GM20431 (cell line): ENCODE results near the gene NMT2.

Experiments
- in situ Hi-C: fragments of 300-500 bp; cut with MseI, MboI; formaldehyde crosslinking; loops from one replicate; pipeline ENCODE4 v1.15.0; 2020; ENCODE audit warnings: low sequenced_read_pairs; ENCODE audit not compliant: unreplicated experiment

Gene NMT2

DNA sequence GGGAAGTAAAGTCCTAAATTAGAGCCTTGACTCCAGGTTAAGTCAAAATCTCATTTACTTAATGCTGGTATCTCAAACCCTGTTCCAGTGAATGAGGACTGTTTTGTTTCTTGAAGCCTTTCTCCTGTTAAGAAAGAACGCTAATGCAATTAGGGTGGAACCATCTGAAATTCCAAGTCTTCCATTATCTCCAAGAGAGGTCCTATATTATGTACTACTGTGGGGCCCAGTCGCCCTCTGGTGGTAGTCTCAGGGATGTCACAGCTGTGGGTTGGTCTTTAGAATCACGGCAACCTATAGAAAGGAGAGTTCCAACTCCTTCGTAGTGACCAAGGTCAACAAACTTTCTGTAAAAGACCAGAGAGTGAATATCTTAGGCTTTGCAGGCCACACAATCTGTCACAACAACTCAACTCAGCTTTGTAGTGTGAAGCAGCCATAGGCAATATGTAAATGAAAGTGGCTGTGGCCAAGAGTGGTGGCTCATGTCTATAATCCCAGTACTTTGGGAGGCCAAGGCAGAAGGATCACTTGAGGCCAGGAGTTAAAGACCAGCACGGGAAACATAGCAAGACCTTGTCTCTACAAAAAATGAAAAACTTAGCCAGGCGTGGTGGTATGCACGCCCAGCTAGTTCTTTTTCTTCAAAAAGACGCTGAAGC is 62.0 kb downstream of the NMT2 start:
- in situ Hi-C loops: no loop called here

DNA sequence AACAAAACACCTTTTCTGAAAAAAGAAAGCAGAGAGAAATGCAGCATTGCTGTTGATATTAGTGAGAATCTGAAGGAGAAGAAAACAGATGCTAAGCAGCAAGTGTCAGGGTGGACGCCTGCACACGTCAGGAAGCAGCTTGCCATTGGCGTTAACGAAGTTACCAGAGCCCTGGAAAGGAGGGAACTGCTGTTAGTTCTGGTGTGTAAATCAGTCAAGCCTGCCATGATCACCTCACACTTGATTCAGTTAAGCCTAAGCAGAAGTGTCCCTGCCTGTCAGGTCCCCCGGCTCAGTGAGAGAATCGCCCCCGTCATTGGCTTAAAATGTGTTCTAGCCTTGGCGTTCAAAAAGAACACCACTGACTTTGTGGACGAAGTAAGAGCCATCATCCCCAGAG is 65.0 kb downstream of the NMT2 start:
- in situ Hi-C loops: no loop called here

DNA sequence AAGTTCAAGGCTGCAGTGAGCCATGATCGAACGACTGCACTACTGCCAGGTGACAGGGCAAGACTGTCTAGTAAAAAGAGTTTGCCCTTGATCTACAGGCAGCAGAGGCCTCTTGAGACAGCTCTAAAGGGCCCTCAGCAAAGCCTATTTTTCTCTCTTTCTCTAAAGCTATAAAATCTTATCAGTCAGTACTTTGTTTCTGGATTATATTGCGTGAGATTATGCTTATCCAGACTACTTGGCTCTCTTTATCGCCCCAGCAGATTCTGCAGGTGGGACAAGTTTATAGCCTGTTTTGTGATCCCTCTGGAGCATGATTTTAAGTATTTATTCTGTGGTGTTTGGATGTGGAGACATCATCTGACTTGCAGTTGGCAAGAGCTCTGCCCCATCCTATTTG is 68.6 kb downstream of the NMT2 start:
- in situ Hi-C loops: no loop called here

DNA sequence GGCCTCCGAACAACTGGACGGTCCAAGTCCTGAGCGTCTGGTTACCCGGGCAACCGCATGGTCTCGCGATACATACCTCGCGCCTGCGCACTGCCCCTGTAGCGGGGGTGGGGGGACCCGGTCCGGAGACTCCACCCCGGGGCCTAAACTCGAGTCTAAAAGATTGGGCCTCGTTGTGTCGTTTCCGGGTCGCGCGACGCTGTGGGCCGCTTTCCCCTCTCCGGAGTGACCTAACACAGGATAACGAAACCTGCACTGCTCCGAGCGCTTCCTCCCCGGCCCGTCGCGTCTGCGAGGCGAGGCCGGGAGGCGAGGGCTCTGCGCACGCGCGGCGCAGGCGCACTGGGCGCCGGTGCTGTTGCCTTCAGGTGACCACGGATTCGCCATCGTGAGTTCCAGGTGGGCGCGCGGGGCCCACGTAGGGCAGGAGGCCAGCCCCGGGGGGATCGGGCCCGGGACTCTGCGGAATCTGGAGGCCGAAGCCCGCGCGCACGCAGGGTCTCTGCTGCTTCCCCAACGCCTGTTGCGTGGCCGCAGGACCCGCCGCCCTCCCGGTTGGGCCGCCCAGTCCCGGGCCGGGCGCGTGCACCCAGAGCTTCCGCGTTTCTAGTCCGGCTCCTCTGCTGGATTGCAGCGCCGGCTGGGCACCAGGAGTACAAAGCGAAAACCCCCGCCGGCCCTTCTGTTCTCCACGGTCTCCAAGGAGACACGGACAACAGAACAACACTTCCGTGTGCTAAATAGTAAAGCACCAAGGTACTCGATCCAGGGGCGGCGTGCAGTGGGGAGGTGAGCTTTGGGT is 71.3 kb downstream of the NMT2 start, which contains the start of gene RPP38:
RPP38 (plus strand) TSS at position 345 of the 802 bp plus-strand sequence. CDS start 5,960 bp downstream, outside the sequence.
- in situ Hi-C loops: no loop called here

DNA sequence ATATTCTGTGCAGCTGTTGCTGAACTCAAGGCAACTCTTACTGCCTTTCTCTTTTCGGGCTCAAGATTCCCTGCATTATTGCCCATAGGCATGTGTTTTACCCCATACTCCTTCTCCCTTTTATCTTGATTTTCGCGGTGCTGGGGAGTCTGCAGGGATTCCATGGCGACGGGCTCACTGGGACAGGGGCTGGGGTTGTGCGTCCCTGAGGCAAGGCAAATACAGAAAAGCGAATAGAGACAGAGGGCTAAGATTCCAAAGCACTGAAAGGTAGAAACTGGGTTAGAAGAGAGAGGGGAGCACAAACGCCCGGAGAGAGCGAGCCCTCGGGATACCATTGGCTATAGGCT is 71.9 kb downstream of the NMT2 start:
- in situ Hi-C loops: no loop called here

DNA sequence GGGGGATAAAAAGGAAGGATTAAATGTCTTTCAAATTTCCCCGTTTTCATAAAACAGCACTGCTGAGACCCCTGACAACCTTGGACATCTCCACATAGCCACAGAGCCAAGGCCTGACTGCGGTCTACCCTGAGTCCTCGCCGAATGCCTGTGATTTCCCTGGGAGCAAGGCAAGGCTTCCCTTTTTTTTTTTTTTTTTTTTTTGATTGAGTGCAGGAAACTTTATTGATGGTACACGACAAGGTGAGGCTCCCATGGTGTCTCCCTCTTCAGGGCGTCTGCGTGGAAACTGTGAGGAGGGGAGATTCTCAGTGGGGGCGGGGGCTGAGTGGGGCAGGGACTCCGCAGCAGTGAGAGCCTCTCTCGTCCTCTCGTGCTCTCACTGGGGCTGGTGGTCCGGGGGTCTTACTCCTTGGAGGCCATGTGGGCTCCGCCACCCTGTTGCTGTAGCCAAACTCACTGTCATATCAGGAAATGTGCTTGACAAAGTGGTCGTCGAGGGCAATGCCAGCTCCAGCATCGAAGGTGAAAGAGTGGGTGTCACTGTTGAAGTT is 75.6 kb downstream of the NMT2 start:
- in situ Hi-C loops: no loop called here

GRCh38 chr10:15091418-15091817 is 77.1 kb downstream of the NMT2 start:
- in situ Hi-C loops: no loop called here

GRCh38 chr10:15088428-15089261 is 79.8 kb downstream of the NMT2 start, which contains the start of gene ACBD7:
ACBD7 (minus strand) TSS chr10:15088776; CDS start chr10:15088728, 48 bp downstream.
- in situ Hi-C loops: no loop called here

DNA sequence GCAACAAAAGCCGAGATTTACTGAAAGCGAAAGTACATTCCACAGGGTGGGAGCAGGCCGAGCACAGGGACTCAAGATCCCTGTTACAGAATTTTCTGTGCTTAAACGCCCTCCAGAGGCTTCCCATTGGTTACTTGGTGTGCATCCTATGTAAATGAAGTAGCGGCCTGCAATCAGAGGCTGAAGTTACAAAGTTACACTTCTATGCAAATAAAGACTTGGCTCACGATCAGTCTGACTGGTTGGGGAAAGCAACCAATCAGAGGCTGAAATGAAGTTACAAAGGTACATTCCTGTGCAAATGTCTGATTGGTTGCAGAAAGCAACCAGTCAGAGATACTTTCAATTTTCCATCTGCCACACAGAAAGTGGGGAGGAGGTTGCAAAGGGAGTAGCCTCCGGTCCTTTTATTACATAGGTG is 84.0 kb downstream of the NMT2 start:
- in situ Hi-C loops: no loop called here

DNA sequence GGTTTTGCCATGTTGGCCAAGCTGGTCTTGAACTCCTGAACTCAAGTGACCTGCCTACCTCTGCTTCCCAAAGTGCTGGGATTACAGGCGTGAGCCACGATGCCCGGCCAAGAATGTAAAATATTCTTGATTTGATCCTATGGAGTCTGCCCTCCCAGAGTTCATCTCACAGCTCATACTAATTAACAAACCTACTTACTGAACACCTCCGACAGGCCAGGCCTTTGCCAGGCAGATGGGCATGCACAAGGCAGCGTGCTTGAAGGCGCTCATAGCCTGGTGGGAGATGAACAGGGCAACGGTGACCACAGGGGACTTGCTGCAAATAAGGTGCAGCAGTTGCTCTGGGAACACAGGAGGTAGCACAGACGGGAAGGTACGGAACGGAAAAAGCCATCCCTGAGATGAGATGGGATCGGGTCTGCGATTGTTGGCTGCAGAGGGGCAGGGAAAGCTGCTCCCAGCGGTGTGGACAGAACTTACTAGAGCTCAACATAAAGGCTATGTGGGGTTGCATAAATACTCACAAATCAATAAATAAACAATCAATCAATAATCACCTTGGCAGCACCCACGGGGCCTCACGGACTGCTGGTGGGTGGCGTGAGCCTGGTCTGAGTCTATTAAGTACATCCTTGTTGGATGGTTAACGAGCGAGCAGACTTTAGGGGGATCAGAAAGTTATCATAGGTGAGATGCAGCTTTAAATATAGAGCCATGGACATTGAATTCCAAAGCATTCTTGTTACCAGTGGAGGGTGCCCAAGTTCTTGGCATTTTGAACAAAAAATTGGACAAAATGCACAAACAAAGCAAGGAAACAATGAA is 84.6 kb downstream of the NMT2 start:
- in situ Hi-C loops: no loop called here

DNA sequence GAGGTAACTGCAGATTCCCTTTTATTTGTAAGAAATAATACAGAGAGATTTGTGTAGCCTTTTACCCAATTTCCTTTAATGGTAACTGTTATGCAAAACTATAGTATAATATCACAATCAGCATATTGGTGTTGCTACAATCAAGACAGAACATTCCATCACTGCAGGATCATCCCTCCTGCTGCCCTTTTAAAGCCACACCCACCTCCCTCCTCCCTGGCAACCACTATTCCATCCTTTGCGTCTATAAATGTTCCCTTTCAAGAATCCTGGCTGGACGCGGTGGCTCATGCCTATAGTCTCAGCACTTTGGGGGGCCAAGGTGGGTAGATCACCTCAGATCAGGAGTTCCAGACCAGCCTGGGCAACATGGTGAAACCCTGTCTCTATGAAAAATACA is 93.1 kb downstream of the NMT2 start:
- in situ Hi-C loops: no loop called here

DNA sequence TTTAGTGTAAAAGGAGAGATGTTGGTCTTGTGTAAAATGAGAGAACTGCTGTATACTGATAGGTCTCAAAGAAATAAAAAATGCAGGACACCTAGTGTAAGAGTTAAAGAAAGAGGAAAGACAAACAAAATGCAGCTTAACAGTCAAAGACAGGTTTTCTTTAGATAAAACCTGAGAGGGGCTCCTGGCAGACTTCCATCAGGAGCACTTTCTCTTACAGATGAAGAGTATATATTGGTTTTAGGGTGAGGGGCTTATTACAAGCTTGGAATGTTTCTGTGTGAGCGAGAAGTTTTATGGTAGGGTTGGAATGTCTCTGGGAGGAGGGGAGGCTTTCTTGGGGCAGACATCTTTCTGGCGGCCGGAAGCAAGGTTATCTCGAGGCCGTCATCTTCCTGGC is 96.1 kb downstream of the NMT2 start:
- in situ Hi-C loops: no loop called here

- in situ Hi-C loops: no loop called here
Measured at GRCh38 chr10:15069230-15069629, 99.3 kb downstream of the NMT2 start.

DNA sequence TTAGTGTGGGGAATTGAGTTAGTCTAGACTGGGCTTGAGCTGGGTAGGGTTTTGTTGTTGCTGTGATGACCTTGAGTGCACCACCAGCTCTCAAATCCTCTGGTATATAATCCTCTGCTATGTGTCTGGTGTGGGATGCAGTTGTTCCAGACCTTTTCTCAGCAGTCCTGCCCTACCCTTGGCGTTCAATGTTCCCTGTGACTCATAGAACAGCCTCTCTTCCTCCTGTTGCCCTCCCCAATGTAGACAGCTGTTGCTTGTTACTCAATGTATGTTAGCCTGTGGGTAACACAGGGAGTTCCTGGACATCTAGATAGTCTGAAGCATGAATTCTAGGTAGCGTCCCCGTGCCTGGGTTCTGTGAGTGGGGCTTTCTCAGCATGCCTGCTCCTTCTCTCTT is 99.7 kb downstream of the NMT2 start:
- in situ Hi-C loops: no loop called here

DNA sequence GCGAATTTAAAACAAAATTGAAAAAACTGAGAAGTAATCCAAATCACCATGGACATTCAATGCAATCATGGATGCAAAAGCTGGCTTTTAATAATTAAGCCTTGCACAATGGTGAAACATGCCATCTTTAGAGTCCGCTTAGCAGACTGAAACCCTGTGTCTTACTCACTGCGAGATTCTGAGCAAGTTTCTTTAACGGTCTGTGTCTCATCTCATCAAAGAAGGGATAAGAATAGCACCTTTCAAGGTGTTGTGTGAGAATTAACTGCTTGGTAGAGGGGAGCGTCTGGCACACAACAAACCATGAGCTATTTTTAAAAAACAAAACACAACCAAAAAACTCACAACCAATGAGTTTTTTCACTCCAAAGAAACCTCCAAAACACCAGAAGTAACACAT is 101.3 kb downstream of the NMT2 start:
- in situ Hi-C loops: no loop called here

GRCh38 chr10:15060638-15061037 is 107.9 kb downstream of the NMT2 start:
- in situ Hi-C loops: no loop called here

GRCh38 chr10:15059914-15060313 is 108.6 kb downstream of the NMT2 start:
- in situ Hi-C loops: no loop called here

GRCh38 chr10:15058689-15059088 is 109.8 kb downstream of the NMT2 start:
- in situ Hi-C loops: no loop called here
